ENCODE data around the gene ZNF320. TPM values are rescaled to one million over a fixed set of nuclear protein-coding genes. Genes with fewer than 3 reads are reported as not detected.

ZNF320 gene
- total and polyA plus RNA-seq, 9 of the 15 experiments (the other 6 are each of a cell fraction or from before 2014, with no cell fraction given), result 5.4 to 25.6 (median 11.7) TPM

DNA sequence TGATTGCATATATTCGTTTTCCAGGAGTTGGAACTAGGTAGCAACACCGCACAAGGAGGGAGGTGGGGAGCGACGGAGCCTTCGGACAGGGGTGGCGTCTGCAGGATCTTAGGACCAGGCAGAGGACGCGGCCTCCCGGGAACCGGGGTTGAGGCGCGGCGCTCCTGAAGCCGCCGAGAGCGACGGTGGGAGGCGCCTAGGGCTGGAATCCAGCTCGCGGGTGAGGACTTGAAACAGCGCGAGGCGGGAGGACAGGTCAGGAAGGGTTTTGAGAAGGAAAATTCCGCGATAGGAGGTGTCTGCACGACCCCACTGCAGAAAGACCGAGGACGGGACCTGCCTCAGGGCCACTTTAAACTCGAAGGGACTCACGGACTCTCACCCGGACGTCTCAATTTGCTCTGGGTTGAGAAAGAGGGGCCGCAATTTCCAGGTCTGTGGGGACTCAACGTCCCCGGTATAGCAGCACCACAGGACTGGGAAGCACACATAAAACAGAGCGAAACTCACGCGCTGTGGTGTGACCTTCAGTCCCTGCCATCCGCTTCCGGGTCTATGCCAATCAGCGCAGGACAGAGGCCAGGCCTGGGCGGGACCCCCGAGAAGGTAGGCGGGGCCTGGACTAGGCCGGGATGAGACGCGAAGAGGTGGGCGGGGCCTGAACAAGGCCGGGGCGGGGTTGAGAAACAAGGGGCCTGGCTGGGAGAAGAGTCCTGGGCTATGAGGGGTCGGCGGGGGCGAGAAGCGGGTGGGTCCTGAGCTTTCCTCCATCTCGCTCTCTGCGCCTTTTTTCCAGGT is at the start of gene ZNF320 (continued):
- TF ChIP-seq ZNF764 (CRISPR knock-in tag; IDR thresholded peaks at IDR 0.05; ENCODE audit: low read depth) (no peak), SREBF2 (CRISPR knock-in tag; IDR thresholded peaks at IDR 0.05) (0 out of 2 replicates have a peak, but pooled peaks have one; percentile 33), FOXK1 (CRISPR knock-in tag; IDR thresholded peaks at IDR 0.05; ENCODE audit: borderline replicate concordance) (0 out of 2 replicates have a peak, but pooled peaks have one; percentile 77), ZNF830 (CRISPR knock-in tag; IDR thresholded peaks at IDR 0.05) (0 out of 2 replicates have a peak, but pooled peaks have one; percentile 58), ZNF408 (CRISPR knock-in tag; IDR thresholded peaks at IDR 0.05; ENCODE audit: low read depth) (no peak), ZBTB7A (IDR thresholded peaks at IDR 0.05; ENCODE audit: borderline replicate concordance, control insufficient read depth, low read depth, low read length) (peak; percentile 70), KLF6 (CRISPR knock-in tag; IDR thresholded peaks at IDR 0.05; ENCODE audit: borderline replicate concordance) (peak; percentile 46; the same call in 1 of the 2 replicates), DIDO1 (tag; IDR thresholded peaks at IDR 0.05; ENCODE audit: low read depth) (0 out of 2 replicates have a peak, but pooled peaks have one; percentile 20), PHF20 (IDR thresholded peaks at IDR 0.05; ENCODE audit: partially characterized antibody) (peak; percentile 25), POLR2A (conservative IDR thresholded peaks at IDR 0.05) (peak; percentile 97), ZNF785 (CRISPR knock-in tag; IDR thresholded peaks at IDR 0.05) (no peak), CXXC5 (CRISPR knock-in tag; IDR thresholded peaks at IDR 0.05) (peak; percentile 51; the same call in 1 of the 2 replicates), NFRKB (IDR thresholded peaks at IDR 0.05; ENCODE audit: low read depth) (peak; percentile 60; the same call in 1 of the 2 replicates), RBM34 (IDR thresholded peaks at IDR 0.05; ENCODE audit: borderline replicate concordance, insufficient read depth, low read length) (no peak), TEAD1 (CRISPR knock-in tag; IDR thresholded peaks at IDR 0.05) (0 out of 4 replicates have a peak, but pooled peaks of 1 of the 2 experiments have one; percentile 30), ATF1 (CRISPR knock-in tag; IDR thresholded peaks at IDR 0.05) (no peak), ATF1 (tag; IDR thresholded peaks at IDR 0.05) (peak; percentile 51), ELF2 (CRISPR knock-in tag; IDR thresholded peaks at IDR 0.05) (peak; percentile 65; the same call in 1 of the 2 replicates), MTA3 (IDR thresholded peaks at IDR 0.05; ENCODE audit: borderline replicate concordance) (peak; percentile 54; the same call in 1 of the 2 replicates), FOSL1 (tag; conservative IDR thresholded peaks at IDR 0.05) (0 out of 2 replicates have a peak, but pooled peaks have one; percentile 17), ARID1B (IDR thresholded peaks at IDR 0.05) (0 out of 2 replicates have a peak, but pooled peaks have one; percentile 7), SMAD4 (CRISPR knock-in tag; conservative IDR thresholded peaks at IDR 0.05) (0 out of 2 replicates have a peak, but pooled peaks have one; percentile 15), NR1H2 (CRISPR knock-in tag; IDR thresholded peaks at IDR 0.05) (no peak)
- TF ChIP-seq, protein P1, sequence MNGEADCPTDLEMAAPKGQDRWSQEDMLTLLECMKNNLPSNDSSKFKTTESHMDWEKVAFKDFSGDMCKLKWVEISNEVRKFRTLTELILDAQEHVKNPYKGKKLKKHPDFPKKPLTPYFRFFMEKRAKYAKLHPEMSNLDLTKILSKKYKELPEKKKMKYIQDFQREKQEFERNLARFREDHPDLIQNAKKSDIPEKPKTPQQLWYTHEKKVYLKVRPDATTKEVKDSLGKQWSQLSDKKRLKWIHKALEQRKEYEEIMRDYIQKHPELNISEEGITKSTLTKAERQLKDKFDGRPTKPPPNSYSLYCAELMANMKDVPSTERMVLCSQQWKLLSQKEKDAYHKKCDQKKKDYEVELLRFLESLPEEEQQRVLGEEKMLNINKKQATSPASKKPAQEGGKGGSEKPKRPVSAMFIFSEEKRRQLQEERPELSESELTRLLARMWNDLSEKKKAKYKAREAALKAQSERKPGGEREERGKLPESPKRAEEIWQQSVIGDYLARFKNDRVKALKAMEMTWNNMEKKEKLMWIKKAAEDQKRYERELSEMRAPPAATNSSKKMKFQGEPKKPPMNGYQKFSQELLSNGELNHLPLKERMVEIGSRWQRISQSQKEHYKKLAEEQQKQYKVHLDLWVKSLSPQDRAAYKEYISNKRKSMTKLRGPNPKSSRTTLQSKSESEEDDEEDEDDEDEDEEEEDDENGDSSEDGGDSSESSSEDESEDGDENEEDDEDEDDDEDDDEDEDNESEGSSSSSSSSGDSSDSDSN (IDR thresholded peaks at IDR 0.05; ENCODE audit: borderline replicate concordance in 1 of 2, low read depth in 2 of 2, low read length in 2 of 2), result peak in 1 of 2 experiments; percentile 12; a peak in 1 of 4 replicates
- TF ChIP-seq, protein P2, sequence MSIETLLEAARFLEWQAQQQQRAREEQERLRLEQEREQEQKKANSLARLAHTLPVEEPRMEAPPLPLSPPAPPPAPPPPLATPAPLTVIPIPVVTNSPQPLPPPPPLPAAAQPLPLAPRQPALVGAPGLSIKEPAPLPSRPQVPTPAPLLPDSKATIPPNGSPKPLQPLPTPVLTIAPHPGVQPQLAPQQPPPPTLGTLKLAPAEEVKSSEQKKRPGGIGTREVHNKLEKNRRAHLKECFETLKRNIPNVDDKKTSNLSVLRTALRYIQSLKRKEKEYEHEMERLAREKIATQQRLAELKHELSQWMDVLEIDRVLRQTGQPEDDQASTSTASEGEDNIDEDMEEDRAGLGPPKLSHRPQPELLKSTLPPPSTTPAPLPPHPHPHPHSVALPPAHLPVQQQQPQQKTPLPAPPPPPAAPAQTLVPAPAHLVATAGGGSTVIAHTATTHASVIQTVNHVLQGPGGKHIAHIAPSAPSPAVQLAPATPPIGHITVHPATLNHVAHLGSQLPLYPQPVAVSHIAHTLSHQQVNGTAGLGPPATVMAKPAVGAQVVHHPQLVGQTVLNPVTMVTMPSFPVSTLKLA (conservative IDR thresholded peaks at IDR 0.05), result peak; percentile 73 to 84; a peak in 3 of 4 replicates

All from K562 (cell line).